Activated naive CD8-positive, alpha-beta T cell (primary cell): ENCODE measurements around the gene EDARADD.
A peak's percentile ranks its signal among the peaks of the same experiment; 100 is the strongest.
"Not testable (repeated sequence)": the region's sequence is repeated elsewhere in the genome, so short reads cannot be mapped to it uniquely, and the experiment has no call there.

ENCODE experiments used
- H3K27ac Mint-ChIP-seq: one replicate; pipeline ENCODE4 v1.8.0; 2021; ENCODE audit warnings: mixed read lengths
- H3K27me3 Mint-ChIP-seq: one replicate; pipeline ENCODE4 v1.8.0; 2021; ENCODE audit warnings: mixed read lengths
- H3K36me3 Mint-ChIP-seq: one replicate; pipeline ENCODE4 v1.8.0; 2021; ENCODE audit warnings: mixed read lengths
- H3K4me1 Mint-ChIP-seq: one replicate; pipeline ENCODE4 v1.8.0; 2021; ENCODE audit warnings: low read depth, mixed read lengths
- H3K4me3 Mint-ChIP-seq: one replicate; pipeline ENCODE4 v1.8.0; 2021; ENCODE audit warnings: mild to moderate bottlenecking, mixed read lengths
- H3K9me3 Mint-ChIP-seq: one replicate; pipeline ENCODE4 v1.8.0; 2021; ENCODE audit warnings: low read depth, mixed read lengths

Gene EDARADD

GRCh38 chr1:236472850-236473788 is 79.0 kb downstream of the EDARADD start:
- no peaks in the 10 kb centered on the region for H3K9me3 Mint-ChIP-seq
- no peak overlapping the region for H3K27ac Mint-ChIP-seq

GRCh38 chr1:236476019-236476418 is 81.9 kb downstream of the EDARADD start:
- H3K27ac Mint-ChIP-seq = no peak overlapping the region
- H3K9me3 Mint-ChIP-seq = no peaks in the 10 kb centered on the region
- H3K36me3 Mint-ChIP-seq = no peaks in the 10 kb centered on the region
- no peaks in the 10 kb centered on the region for H3K27me3 Mint-ChIP-seq
- no peak overlapping the region for H3K4me3 Mint-ChIP-seq
- H3K4me1 Mint-ChIP-seq = no peaks in the 10 kb centered on the region

More at GRCh38 chr1:236472850-236473788, 79.0 kb downstream of the EDARADD start:
- H3K4me1 Mint-ChIP-seq = no peaks in the 10 kb centered on the region
- H3K4me3 Mint-ChIP-seq = no peak overlapping the region
- no peaks in the 10 kb centered on the region for H3K36me3 Mint-ChIP-seq
- peaks cover 4% of the 10 kb centered on the region for H3K27me3 Mint-ChIP-seq

GRCh38 chr1:236480758-236481436 is 86.8 kb downstream of the EDARADD start:
- H3K4me3 Mint-ChIP-seq = no peak overlapping the region
- H3K36me3 Mint-ChIP-seq = peaks cover 2% of the 10 kb centered on the region
- no peaks in the 10 kb centered on the region for H3K4me1 Mint-ChIP-seq
- no peak overlapping the region for H3K27ac Mint-ChIP-seq
- no peaks in the 10 kb centered on the region for H3K9me3 Mint-ChIP-seq
- no peaks in the 10 kb centered on the region for H3K27me3 Mint-ChIP-seq

GRCh38 chr1:236484310-236484971 is 90.4 kb downstream of the EDARADD start:
- Mint-ChIP-seq H3K27me3 (no peaks in the 10 kb centered on the region), H3K4me1 (peaks cover 2% of the 10 kb centered on the region), H3K27ac (no peak overlapping the region), H3K4me3 (no peak overlapping the region), H3K9me3 (no peaks in the 10 kb centered on the region), H3K36me3 (peaks cover 2% of the 10 kb centered on the region)

- Mint-ChIP-seq H3K4me1 (peaks cover 4% of the 10 kb centered on the region), H3K9me3 (no peaks in the 10 kb centered on the region), H3K36me3 (peaks cover 2% of the 10 kb centered on the region), H3K27ac (no peak overlapping the region), H3K27me3 (peaks cover 5% of the 10 kb centered on the region), H3K4me3 (no peak overlapping the region)
Measured at GRCh38 chr1:236486356-236487002, 92.4 kb downstream of the EDARADD start.

GRCh38 chr1:236489161-236489560 is 95.1 kb downstream of the EDARADD start:
- H3K9me3 Mint-ChIP-seq, H3K27me3 Mint-ChIP-seq, H3K36me3 Mint-ChIP-seq, H3K27ac Mint-ChIP-seq, H3K4me1 Mint-ChIP-seq, H3K4me3 Mint-ChIP-seq: not testable (repeated sequence)

- Mint-ChIP-seq H3K4me3 (no peak overlapping the region), H3K36me3 (no peaks in the 10 kb centered on the region), H3K9me3 (no peaks in the 10 kb centered on the region), H3K4me1 (peaks cover 7% of the 10 kb centered on the region), H3K27ac (peak overlapping the region; percentile 1), H3K27me3 (peaks cover 10% of the 10 kb centered on the region)
Measured at GRCh38 chr1:236489710-236490377, 95.8 kb downstream of the EDARADD start.

GRCh38 chr1:236491469-236492136 is 97.5 kb downstream of the EDARADD start:
- Mint-ChIP-seq H3K9me3 (no peaks in the 10 kb centered on the region), H3K36me3 (no peaks in the 10 kb centered on the region), H3K27ac (no peak overlapping the region), H3K27me3 (peaks cover 15% of the 10 kb centered on the region), H3K4me3 (no peak overlapping the region), H3K4me1 (peaks cover 8% of the 10 kb centered on the region)

GRCh38 chr1:236492378-236492777 is 98.3 kb downstream of the EDARADD start:
- H3K4me3 Mint-ChIP-seq = no peak overlapping the region
- peaks cover 8% of the 10 kb centered on the region for H3K4me1 Mint-ChIP-seq
- H3K36me3 Mint-ChIP-seq = no peaks in the 10 kb centered on the region
- H3K27me3 Mint-ChIP-seq = peaks cover 16% of the 10 kb centered on the region
- H3K9me3 Mint-ChIP-seq = no peaks in the 10 kb centered on the region
- H3K27ac Mint-ChIP-seq = no peak overlapping the region

GRCh38 chr1:236494082-236494481 is 100.0 kb downstream of the EDARADD start:
- H3K4me1 Mint-ChIP-seq = peaks cover 8% of the 10 kb centered on the region
- no peaks in the 10 kb centered on the region for H3K9me3 Mint-ChIP-seq
- no peaks in the 10 kb centered on the region for H3K36me3 Mint-ChIP-seq
- peaks cover 18% of the 10 kb centered on the region for H3K27me3 Mint-ChIP-seq
- no peak overlapping the region for H3K27ac Mint-ChIP-seq
- no peak overlapping the region for H3K4me3 Mint-ChIP-seq

- no peak overlapping the region for H3K27ac Mint-ChIP-seq
- H3K4me3 Mint-ChIP-seq = no peak overlapping the region
- no peaks in the 10 kb centered on the region for H3K9me3 Mint-ChIP-seq
- H3K36me3 Mint-ChIP-seq = no peaks in the 10 kb centered on the region
- peaks cover 8% of the 10 kb centered on the region for H3K4me1 Mint-ChIP-seq
- H3K27me3 Mint-ChIP-seq = peaks cover 15% of the 10 kb centered on the region
Measured at GRCh38 chr1:236494586-236495466, 100.7 kb downstream of the EDARADD start.

- Mint-ChIP-seq H3K36me3 (no peaks in the 10 kb centered on the region), H3K4me3 (no peak overlapping the region), H3K9me3 (no peaks in the 10 kb centered on the region), H3K27ac (no peak overlapping the region), H3K4me1 (peaks cover 8% of the 10 kb centered on the region), H3K27me3 (peaks cover 14% of the 10 kb centered on the region)
Measured at GRCh38 chr1:236495467-236496112, 101.5 kb downstream of the EDARADD start.

- no peaks in the 10 kb centered on the region for H3K9me3 Mint-ChIP-seq
- no peak overlapping the region for H3K27ac Mint-ChIP-seq
- H3K36me3 Mint-ChIP-seq = no peaks in the 10 kb centered on the region
- peaks cover 8% of the 10 kb centered on the region for H3K27me3 Mint-ChIP-seq
- no peak overlapping the region for H3K4me3 Mint-ChIP-seq
- peaks cover 9% of the 10 kb centered on the region for H3K4me1 Mint-ChIP-seq
Measured at GRCh38 chr1:236497908-236498307, 103.8 kb downstream of the EDARADD start.
